ENCODE data around the gene TIGD7. TPM values are rescaled to one million over a fixed set of nuclear protein-coding genes. Genes with fewer than 3 reads are reported as not detected.

TIGD7 gene, protein sequence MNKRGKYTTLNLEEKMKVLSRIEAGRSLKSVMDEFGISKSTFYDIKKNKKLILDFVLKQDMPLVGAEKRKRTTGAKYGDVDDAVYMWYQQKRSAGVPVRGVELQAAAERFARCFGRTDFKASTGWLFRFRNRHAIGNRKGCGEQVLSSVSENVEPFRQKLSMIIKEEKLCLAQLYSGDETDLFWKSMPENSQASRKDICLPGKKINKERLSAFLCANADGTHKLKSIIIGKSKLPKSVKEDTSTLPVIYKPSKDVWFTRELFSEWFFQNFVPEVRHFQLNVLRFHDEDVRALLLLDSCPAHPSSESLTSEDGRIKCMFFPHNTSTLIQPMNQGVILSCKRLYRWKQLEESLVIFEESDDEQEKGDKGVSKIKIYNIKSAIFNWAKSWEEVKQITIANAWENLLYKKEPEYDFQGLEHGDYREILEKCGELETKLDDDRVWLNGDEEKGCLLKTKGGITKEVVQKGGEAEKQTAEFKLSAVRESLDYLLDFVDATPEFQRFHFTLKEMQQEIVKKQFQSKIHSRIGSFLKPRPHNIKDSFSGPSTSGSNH
- 22.0 TPM for total RNA-seq

DNA sequence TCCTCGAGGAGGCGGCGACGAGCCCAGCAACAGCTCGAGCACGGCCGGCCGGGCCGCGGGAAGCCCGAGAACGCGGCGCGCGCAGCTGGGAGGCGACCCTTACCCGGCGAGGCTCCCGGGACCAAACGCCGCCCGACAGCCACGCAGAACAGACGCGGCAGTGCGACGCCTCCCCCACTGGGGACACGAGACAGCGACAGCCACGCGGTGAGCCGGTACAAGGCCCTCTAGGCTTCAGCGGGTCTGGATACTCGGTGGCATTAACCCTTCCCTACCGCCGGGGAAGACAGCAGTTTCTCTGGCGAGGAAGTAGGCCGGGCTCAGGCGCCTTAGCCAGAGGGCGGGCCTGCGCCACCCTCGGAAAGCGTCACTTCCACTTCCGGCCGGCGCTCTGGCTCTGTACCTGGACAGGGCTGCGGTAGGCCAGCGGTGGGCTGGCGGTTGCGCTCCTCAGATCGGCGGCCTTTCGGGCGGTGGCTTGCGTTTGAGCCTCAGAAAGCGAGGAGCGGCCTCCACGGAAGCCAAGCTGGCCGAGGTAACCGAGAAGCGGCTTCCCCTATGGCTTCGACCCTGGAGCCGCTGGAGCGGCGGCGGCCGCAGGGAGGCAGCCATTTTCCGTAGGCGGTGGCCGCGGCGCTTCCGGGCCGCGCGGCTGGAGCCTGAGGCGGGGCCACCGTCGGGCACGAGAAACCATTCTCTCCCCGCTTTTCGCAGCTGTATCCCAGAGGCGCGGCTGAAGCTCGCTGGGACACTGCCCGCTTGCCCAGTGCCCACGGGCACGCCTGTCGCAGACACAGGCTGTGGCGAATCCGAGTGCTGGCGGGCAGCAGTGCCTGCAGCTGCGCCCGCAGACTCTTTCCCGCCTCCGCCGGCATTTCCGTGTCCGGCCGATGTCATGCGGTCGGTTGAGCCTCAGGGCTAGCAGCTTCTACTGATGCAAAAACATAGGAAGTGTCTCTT is at the start of gene TIGD7, which contains the start of gene ZNF75A:
Gene TIGD7 (minus strand): TSS at position 322 of the 960 bp plus-strand sequence. CDS start 4,816 bp downstream, outside the sequence.
Gene ZNF75A (plus strand): TSS at position 389 of the 960 bp plus-strand sequence. CDS start 2,932 bp downstream, outside the sequence.
- FAIRE-seq = no peak

DNA sequence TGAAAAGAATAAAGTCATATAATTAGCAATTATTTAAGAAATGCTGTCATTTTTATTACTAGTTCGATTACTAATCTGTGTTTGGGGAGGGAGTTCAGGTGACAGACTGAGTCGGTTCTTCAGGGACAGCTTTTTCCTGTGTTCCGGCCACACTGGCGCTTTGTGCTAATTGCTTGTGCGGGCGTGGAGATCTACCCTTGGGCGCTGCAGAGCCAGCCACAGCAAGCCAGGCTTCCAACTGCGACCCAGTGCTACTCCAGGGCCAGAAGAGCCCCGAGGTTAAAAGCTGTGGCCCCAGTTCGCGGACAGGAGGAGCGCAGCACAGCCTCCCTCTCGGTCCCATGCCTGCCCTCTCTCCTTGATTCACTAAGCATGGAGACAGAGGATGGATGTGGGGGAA is 43.9 kb upstream of the TIGD7 start:
- FAIRE-seq (no peak), DNase-seq (ENCODE audit: low spot score in 2 of 2) (no peak)

More for the DNA sequence above, at the start of gene TIGD7, which contains the start of gene ZNF75A:
- DNase-seq (ENCODE audit: low spot score in 2 of 2) = peak; percentile 93 to 94

DNA sequence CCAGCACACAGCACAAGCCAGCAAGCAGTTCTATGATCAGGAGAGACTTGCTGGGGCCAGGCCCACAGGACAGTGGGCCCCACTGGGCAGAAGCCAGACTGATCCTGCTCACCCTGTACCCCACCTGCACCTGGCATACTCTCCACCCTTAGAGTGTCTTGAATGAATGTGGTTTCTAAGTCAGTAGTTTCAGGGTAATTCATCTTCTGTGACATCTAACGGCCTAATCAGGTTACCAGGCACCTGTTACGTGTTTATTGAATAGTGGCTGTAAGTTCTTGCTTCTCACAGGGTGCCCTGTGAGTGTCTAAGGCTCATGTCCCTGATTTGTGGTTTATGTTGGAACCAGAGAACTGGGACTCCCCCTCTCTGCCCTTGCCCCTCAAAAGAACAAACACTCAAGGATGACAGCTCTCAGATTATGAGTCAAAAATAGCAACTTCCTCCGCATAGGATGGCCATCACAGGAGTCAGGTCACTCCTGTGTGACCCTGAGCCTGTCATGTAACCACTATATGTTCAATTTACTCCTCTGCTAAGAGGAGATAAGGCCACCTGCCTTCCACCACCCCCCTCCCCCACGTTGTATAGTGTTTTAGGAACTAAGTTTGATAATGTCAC is 43.4 kb upstream of the TIGD7 start:
- no peak for FAIRE-seq

DNA sequence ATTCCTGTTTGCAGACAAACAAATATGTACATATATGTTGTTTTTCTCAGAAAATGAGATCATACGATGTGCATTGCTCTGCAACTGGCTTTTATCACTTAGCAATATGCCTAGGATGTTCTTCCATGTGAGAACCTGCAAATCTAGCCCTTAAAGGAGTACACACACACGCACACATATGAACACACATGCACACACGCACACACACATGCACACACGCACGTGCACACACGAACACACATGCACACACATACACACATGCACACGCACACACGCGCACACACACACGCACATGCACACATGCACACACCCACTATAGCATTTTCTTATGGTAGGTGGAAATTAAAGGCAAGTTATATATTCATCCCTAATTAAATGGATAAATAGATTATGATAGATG is 42.4 kb upstream of the TIGD7 start:
- FAIRE-seq (no peak), DNase-seq (ENCODE audit: low spot score in 2 of 2) (no peak)

More for the DNA sequence above, 43.4 kb upstream of the TIGD7 start:
- no peak for DNase-seq (ENCODE audit: low spot score in 2 of 2)

DNA sequence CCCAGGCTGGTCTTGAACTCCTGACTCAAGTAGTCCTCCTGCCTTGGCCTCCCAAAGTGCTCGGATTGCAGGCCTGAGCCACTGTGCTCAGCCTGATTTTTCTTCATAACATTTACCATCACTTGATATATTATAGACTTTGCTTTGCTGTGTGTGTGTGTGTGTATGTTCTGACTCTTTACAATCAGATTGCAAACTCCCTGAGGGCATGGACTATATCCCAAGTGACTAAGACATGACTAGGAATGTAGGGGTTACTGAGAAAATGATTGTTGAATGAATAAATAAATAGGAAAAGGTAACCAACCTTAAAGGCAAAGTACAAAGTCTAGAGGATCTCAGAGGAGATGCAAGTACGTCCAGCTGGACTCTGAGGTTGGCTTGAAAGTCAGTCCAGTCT is 40.8 kb upstream of the TIGD7 start:
- DNase-seq (ENCODE audit: low spot score in 2 of 2) (no peak), FAIRE-seq (no peak)

DNA sequence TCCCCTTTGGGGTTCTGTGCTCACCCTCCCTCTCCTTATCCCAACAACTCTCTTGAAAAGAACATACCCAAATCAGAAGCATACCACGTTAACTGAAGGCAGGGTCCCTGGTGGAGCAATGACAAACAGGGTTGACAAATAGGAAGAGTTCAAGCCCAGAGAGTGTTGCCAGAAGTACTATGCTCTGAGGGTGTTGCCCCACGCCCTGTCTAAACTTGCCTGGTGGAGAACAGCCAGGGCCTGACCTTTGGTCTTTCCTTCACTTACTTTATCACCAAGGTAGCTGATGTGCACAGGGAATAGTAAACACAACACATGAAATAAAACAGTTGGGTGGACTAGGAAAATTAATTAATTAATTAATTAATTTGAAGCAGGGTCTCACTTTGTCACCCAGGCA is 23.4 kb upstream of the TIGD7 start:
- DNase-seq (ENCODE audit: low spot score in 2 of 2) (no peak), FAIRE-seq (no peak)

DNA sequence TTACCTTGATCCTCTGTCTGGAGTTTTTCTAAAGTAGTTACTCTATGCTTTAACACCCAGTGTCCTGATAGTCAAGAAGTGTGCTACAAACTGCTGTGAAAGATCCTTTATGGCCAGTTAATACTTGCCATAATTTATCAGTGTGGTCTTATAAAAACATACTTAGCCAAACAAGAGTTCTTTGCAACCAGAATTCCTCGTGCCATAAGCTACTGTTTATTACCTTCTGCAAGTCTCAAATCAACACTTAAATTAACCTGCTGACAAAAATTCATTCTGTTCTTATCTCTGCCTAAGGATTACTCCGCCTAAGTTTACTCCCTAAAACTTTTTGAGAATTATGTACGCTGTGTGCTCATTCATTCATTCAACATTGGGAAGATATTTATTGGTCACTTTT is 22.9 kb upstream of the TIGD7 start:
- no peak for FAIRE-seq

DNA sequence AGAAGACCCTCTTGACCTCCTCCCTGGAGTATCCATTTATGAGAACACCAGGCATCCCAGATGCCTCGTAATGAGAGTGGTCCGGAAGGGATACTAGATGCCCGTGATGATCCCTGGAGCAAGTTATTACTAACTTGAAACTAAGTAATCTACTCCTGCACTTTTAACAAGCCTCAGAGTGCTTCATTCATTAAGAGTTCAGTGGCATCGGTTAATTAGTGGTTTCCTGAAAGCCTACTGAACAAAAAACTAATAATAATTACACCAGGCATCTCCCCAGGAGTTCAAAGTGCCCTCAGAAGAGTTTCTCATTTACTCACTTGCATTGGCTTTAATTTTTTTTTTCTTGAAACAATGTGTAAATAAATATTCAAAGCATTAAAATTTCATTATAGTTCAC is 22.3 kb upstream of the TIGD7 start:
- FAIRE-seq (no peak), DNase-seq (ENCODE audit: low spot score in 2 of 2) (no peak)

More for the DNA sequence above, 22.9 kb upstream of the TIGD7 start:
- DNase-seq (ENCODE audit: low spot score in 2 of 2) = no peak

DNA sequence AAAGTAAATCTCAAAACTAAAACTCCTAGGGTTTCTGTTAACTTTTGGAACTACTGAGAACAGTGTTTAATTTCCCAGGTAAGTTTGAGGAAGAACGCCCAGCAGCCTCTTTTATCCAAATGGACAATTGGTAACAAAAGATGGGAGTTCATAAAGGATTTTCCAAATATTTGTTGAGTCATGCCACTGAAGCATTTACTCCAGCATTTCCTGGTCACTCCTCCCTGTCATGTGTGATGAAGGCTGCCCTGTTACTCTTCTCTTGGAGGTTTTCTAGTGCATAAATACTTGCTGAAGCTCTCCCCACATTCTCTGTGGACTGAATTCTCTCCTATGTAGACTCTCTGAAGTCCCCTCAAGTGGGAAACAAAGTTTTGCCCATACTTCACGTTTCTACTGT is 16.6 kb upstream of the TIGD7 start:
- FAIRE-seq (no peak), DNase-seq (ENCODE audit: low spot score in 2 of 2) (no peak)

DNA sequence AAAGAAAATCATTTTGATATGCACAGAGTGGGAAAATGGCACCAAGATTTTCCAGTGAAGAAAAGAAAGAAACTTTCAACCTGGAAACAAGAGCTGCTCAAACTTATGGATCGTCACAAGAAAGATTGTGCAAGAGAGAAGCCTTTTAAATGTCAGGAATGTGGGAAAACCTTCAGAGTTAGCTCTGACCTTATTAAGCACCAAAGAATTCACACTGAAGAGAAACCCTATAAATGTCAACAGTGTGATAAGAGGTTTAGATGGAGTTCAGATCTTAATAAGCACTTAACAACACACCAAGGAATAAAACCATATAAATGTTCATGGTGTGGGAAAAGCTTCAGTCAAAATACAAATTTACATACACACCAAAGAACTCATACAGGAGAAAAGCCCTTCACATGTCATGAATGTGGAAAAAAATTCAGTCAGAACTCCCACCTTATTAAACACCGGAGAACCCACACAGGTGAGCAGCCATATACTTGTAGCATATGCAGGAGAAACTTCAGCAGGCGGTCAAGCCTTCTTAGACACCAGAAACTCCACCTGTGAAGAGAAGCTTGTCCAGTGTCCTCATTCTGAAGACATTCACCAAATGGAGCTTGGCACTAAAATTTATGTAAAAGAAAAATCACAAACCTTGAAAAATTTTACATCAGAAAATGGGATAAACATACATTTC is 12.2 kb upstream of the TIGD7 start:
- no peak for FAIRE-seq
- no peak for DNase-seq (ENCODE audit: low spot score in 2 of 2)

DNA sequence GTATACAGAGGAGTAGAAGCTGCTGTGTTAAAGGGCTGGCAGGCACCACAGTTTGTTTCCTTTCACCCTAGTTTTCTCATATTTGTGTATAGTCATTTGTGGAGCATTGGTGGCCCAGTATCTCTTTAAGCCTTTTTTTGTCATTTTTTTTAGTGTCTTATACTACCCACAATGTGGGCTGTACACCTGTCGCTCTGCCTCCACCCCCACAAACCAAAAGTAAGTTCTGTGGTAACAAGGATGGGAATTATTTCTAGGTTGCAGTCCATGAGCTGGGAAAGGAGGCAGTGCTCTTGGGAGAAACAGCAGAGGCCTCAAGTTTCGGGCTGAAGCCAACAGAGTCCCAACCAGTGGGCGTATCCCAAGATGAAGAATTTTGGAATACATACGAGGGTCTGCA is 6.3 kb upstream of the TIGD7 start:
- no peak for FAIRE-seq

DNA sequence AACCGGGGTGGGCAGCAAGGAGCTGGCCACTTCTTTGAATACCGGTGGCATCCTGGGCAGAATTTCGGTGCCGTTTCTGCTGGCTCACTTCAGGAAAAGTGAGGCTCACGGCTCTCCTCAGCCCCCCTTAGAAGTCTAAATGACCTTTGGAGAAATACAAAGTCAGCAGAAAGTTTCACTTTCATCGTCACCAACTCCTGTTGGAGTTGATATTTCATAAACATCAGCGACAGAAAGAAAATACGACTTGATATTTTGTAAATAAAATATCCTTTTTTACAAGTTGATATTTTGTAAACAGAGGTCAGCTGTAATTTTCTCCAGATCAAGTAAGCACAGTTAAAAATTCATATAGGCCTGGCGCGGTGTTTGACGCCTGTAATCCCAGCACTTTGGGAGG is 848 bp upstream of the TIGD7 start:
- DNase-seq (ENCODE audit: low spot score in 2 of 2) (no peak), FAIRE-seq (no peak)

More for the DNA sequence above, 6.3 kb upstream of the TIGD7 start:
- no peak for DNase-seq (ENCODE audit: low spot score in 2 of 2)

DNA sequence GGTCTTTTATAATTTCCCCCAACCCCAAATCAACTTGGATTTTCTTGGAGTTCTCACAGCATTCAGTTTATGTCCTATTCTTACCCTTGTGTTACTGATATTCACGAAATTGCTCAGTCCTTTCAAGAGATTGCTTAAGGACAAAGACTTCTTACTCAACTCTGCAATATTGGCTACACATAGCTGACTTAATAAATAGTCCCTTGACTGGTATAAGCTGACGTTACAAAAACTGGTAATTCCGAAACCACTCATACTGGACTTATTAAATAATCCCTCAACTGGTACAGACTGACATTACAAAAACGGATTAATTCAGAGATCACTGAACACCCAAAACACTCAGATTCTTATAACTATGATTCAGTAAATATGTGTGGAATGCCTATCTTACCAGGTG is 860 bp downstream of the TIGD7 start:
- FAIRE-seq (no peak), DNase-seq (ENCODE audit: low spot score in 2 of 2) (no peak)

DNA sequence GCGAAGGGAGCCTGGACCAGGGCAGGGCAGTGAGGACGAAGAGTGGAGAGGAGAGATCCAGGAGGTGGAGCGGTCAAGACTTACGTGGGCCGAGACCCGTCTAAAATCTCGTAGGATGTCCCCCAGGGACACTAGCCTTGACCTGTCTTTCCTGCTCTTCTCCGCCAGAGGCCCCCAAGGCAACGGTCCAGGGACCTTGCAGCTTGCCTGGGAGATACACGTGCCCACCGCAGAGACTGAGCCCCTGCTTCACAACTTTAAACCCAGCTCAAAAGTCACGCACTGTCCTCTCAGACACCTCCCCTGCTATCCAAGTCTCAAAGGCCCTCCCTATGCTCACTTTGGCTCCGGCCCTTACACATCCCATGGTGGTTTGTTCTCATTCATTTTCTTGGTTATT is 9.4 kb downstream of the TIGD7 start:
- DNase-seq (ENCODE audit: low spot score in 2 of 2) (no peak), FAIRE-seq (no peak)

DNA sequence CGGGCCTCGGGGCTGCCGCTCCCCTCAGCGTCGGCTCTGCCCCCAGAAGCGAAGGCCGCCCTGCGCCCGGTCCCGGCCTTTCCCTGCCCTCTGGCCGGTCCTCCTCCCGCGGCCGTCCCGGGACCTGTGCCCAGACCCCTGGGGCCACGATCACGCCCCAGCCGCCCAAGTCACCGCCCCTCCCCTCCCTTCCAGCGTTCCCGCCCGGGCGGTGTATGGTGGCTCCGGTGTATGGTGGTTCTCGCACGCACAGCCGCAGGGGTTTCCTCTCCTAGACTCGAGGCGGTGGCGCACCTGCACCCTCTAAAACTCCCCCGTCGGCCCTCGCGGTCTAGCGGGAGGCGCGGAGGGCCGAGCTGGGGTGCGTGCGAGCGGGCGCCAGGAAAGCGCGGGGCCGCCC is 10.0 kb downstream of the TIGD7 start:
- no peak for DNase-seq (ENCODE audit: low spot score in 2 of 2)
- no peak for FAIRE-seq

DNA sequence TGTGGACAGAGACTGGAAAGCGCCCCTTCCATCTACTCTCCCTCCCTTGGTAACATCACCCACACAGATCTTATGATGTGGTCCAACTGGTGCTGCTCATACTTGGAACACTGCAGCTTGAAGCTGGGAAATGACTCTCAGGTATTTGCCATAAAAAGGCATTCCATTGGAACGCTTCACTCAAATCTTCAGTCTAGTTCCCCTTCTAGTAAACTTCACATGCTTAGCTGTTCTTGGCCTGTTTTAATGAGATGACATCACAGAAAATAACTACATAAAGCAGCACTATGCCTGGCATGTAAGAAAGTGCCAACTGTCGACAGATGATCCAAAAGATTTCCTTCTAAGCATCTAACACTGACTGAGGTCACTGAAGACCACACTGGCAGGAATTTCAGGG is 12.6 kb downstream of the TIGD7 start:
- no peak for DNase-seq (ENCODE audit: low spot score in 2 of 2)

DNA sequence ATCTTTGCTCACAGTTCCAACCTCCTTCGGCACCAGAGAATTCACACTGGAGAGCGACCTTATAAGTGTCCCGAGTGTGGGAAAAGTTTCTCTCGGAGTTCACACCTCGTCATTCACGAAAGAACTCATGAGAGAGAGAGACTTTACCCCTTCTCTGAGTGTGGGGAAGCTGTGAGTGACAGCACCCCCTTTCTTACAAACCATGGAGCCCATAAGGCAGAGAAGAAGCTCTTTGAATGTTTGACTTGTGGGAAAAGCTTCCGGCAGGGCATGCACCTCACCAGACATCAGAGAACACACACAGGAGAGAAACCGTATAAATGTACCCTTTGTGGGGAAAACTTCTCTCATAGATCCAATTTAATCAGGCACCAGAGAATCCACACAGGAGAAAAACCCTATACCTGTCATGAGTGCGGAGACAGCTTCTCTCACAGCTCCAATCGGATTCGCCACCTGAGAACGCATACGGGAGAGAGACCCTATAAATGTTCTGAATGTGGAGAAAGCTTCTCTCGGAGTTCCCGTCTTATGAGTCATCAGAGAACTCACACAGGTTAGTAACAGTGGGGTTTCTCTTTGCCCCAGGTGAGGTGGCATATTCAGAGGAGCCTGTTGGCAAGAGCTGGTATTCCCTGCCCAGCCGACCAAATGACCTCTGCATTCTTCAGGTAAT is 15.1 kb downstream of the TIGD7 start:
- no peak for FAIRE-seq
- no peak for DNase-seq (ENCODE audit: low spot score in 2 of 2)

More for the DNA sequence above, 12.6 kb downstream of the TIGD7 start:
- FAIRE-seq = no peak

DNA sequence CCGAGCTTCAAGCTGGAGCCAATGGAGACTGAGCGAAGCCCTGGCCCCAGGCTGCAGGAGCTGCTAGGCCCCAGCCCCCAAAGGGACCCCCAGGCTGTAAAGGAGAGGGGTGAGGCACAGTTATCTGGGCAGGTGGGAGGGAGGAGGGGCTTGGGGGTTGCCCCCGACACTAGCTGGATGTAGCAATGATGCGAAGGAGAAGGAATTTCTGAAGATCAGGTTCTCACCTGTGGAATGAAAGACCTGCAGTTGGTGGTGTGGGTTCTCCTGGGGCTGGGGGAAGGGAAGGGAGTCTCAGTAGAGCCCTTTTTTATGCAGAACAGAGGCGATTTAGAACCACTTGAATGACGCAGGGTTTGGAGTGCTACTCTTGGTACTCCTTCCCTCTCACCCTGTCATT is 20.1 kb downstream of the TIGD7 start:
- no peak for FAIRE-seq
- DNase-seq (ENCODE audit: low spot score in 2 of 2) = no peak
